Testis (tissue), 2 donors: ENCODE results near the gene CEMP1.

ENCODE experiments used
- POLR2A ChIP-seq: fragments of 450-650 bp; IDR thresholded peaks from one replicate; pipeline ENCODE4 v1.6.1; 2017; ENCODE audit warnings: antibody characterized with exemption, mild to moderate bottlenecking, moderate library complexity
- TF ChIP-seq, protein P1 (sequence below), 3 experiments: fragments of 450-650 bp in 2 of 3; fragments of 200-600 bp in 1 of 3; sonication (generic) in 1 of 3; IDR thresholded peaks; one replicate each; pipeline ENCODE4 v1.5.1; 2016 to 2019; ENCODE audit warnings: antibody characterized with exemption in 3 of 3, mild to moderate bottlenecking in 2 of 3, moderate library complexity in 1 of 3

DNA sequence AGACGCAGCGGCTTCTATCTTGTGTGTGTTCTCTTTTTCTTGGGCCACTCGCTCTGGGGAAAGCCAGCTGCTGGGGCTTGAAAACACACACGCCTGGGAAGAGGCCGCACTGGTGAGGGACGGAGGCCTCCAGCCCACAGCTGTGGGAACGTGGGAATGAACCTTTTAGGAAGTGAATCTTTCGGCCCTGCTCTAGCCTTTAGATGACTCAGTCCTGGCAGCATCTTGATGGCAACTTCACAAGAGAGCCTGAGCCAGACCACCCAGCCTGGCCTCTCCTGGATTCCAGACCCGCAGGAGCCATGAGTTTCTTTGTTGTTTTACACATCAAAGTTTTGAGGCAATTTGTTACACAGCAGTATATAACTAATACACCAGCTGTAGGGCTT, 4.4 kb upstream of the CEMP1 start:
- TF ChIP-seq, protein P1, sequence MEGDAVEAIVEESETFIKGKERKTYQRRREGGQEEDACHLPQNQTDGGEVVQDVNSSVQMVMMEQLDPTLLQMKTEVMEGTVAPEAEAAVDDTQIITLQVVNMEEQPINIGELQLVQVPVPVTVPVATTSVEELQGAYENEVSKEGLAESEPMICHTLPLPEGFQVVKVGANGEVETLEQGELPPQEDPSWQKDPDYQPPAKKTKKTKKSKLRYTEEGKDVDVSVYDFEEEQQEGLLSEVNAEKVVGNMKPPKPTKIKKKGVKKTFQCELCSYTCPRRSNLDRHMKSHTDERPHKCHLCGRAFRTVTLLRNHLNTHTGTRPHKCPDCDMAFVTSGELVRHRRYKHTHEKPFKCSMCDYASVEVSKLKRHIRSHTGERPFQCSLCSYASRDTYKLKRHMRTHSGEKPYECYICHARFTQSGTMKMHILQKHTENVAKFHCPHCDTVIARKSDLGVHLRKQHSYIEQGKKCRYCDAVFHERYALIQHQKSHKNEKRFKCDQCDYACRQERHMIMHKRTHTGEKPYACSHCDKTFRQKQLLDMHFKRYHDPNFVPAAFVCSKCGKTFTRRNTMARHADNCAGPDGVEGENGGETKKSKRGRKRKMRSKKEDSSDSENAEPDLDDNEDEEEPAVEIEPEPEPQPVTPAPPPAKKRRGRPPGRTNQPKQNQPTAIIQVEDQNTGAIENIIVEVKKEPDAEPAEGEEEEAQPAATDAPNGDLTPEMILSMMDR (IDR thresholded peaks at IDR 0.05), result no peak
- no peak for TF ChIP-seq POLR2A
